22Rv1 (cell line): ENCODE results near the gene TMPRSS11A.

ENCODE experiments used
- H3K27ac ChIP-seq: fragments of 450-650 bp; 2 replicates; pipeline ENCODE4 v1.5.1; 2017
- ZFX ChIP-seq: fragments of 450-650 bp; IDR thresholded peaks from 2 replicates; pipeline ENCODE4 v1.6.1; 2017; ENCODE audit warnings: antibody characterized with exemption, borderline replicate concordance
- TF ChIP-seq, protein P1 (sequence below): fragments of 450-650 bp; IDR thresholded peaks from 2 replicates; pipeline ENCODE4 v1.5.1; 2017; ENCODE audit warnings: mild to moderate bottlenecking

Gene TMPRSS11A, protein sequence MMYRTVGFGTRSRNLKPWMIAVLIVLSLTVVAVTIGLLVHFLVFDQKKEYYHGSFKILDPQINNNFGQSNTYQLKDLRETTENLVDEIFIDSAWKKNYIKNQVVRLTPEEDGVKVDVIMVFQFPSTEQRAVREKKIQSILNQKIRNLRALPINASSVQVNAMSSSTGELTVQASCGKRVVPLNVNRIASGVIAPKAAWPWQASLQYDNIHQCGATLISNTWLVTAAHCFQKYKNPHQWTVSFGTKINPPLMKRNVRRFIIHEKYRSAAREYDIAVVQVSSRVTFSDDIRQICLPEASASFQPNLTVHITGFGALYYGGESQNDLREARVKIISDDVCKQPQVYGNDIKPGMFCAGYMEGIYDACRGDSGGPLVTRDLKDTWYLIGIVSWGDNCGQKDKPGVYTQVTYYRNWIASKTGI

GRCh38 chr4:67963356-67963755 is at the start of gene TMPRSS11A:
Gene TMPRSS11A, minus strand, starts transcription at chr4:67963493. Its CDS starts 100 bp downstream, at chr4:67963393.
- H3K27ac ChIP-seq, result no peak within 1 kb of the TSS
- no peak for TF ChIP-seq ZFX
- TF ChIP-seq, protein P1, sequence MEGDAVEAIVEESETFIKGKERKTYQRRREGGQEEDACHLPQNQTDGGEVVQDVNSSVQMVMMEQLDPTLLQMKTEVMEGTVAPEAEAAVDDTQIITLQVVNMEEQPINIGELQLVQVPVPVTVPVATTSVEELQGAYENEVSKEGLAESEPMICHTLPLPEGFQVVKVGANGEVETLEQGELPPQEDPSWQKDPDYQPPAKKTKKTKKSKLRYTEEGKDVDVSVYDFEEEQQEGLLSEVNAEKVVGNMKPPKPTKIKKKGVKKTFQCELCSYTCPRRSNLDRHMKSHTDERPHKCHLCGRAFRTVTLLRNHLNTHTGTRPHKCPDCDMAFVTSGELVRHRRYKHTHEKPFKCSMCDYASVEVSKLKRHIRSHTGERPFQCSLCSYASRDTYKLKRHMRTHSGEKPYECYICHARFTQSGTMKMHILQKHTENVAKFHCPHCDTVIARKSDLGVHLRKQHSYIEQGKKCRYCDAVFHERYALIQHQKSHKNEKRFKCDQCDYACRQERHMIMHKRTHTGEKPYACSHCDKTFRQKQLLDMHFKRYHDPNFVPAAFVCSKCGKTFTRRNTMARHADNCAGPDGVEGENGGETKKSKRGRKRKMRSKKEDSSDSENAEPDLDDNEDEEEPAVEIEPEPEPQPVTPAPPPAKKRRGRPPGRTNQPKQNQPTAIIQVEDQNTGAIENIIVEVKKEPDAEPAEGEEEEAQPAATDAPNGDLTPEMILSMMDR, result no peak

GRCh38 chr4:68011684-68012083 is 48.4 kb upstream of the TMPRSS11A start:
- H3K27ac ChIP-seq, result no peak overlapping the region
- TF ChIP-seq ZFX, result no peak
- TF ChIP-seq, protein P1, result no peak

GRCh38 chr4:68002906-68003305 is 39.6 kb upstream of the TMPRSS11A start:
- no peak overlapping the region for H3K27ac ChIP-seq
- TF ChIP-seq, protein P1, result no peak
- no peak for TF ChIP-seq ZFX

DNA sequence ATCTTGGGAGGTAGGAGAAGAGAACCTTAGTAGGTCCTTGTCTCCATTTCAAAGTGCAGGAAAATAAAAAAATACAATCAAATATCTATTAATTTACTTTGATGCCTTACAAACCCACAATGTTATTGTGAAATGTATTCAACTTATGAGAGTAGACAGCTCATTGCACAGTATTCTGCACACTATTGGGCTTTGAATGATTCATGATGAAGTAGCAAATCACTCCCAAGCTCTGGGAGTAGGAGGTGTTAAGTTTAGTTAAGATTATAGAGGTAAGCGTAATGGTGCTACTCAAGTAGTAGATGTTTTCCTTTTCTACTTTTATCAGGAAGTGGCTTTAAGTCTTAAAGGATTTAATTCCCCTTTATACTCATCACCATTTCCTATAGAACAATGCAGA is 32.8 kb upstream of the TMPRSS11A start:
- H3K27ac ChIP-seq, result no peak overlapping the region
- TF ChIP-seq, protein P1, result no peak
- TF ChIP-seq ZFX, result no peak

GRCh38 chr4:67988991-67989390 is 25.7 kb upstream of the TMPRSS11A start:
- no peak overlapping the region for H3K27ac ChIP-seq
- TF ChIP-seq, protein P1, result no peak
- no peak for TF ChIP-seq ZFX

GRCh38 chr4:67983333-67983732 is 20.0 kb upstream of the TMPRSS11A start:
- TF ChIP-seq, protein P1, result no peak
- no peak for TF ChIP-seq ZFX
- no peak overlapping the region for H3K27ac ChIP-seq

DNA sequence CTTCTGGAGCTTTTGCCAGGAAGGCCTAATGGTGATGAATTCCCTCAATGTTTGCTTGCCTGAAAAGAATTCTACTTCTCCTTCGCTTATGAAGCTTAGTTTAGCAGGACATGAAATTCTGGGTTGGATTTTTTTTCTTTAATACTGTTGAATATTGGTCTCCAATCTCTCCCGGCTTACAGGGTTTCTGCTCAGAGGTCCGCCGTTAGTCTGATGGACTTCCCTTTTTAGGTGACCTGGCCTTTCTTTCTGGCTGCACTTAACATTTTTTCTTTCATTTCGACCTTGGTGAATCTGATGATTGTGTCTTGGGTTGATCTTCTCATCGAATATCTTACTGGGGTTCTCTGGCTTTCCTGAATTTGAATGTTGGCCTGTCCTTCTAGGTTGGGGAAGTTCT is 17.2 kb upstream of the TMPRSS11A start:
- no peak overlapping the region for H3K27ac ChIP-seq
- TF ChIP-seq ZFX, result no peak
- TF ChIP-seq, protein P1, result no peak
